Umbilical cord (tissue), 2 donors: ENCODE data around the gene RARS1. TPM values are rescaled to one million over a fixed set of nuclear protein-coding genes. Genes with fewer than 3 reads are reported as not detected.

Experiments used
- DNase-seq: peaks from one replicate; pipeline ENCODE4 v3.0.0-alpha.2; 2015; ENCODE audit warnings: low spot score
- total RNA-seq: library from RNA; depleted of rRNA; stranded (reverse); fragments of >200 nt; gene quantifications from one replicate; pipeline ENCODE4 v1.2.3, GENCODE V29; 2014; ENCODE audit warnings: low replicate concordance; ENCODE audit not compliant: insufficient read depth

The RARS1 gene
- total RNA-seq, 1 donor from 2014 or later, result 262 TPM

DNA sequence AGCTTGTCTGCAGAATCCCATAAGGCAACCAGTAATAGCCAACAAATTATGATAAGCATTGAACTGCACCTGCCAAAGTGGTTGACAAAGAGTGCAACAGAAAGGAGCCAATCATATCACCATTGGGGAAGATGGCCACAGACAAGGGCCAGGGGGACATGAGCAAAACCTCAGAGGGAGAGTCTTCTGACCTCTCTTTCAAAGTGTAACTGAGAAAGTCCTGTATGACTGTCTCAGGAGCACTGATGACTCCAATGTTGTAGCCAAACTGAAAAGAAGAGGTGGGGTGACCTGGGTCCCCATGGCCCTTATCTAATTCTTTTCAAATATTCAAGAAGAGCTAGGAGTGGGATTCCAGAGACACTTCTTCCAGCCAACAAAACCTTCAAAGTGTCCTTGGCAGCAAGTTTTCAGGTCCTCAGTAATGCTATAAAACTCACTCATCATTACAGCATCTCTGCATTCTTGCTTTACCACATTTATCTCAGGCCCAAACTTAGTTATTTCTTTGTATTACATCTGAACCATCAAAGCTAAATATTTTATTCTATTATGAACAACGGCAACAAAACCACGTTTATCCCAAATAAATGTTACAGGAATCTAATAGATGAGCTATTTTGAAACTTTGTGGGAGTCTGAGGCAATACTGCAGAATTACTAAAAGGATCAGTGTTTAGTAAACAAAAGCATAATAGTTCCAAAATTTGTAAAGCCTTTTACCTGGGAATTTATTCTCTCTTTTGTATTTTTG, 67.3 kb downstream of the RARS1 start:
- no peak for DNase-seq

GRCh38 chr5:168557389-168557788, 71.1 kb downstream of the RARS1 start:
- DNase-seq, result no peak

GRCh38 chr5:168562279-168562678, 76.0 kb downstream of the RARS1 start:
- no peak for DNase-seq

DNA sequence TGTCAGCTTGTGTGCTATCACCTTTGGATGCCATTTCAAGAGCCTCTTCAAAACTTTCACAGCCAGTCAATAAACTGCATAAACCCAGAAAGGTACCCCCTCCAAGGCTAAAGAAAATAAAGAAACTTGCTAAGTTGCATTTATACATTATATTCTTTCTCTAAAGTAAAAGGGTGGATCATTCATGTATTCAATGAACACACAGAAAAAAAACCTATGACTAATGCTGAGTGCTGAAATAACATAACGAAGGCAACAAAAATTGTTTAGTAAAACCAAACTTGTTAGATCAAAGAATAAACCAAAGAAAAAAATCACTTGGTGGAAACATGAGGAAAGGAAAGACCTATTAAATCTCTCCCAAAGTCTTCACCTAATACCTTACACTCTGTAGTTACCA, 77.7 kb downstream of the RARS1 start:
- no peak for DNase-seq

DNA sequence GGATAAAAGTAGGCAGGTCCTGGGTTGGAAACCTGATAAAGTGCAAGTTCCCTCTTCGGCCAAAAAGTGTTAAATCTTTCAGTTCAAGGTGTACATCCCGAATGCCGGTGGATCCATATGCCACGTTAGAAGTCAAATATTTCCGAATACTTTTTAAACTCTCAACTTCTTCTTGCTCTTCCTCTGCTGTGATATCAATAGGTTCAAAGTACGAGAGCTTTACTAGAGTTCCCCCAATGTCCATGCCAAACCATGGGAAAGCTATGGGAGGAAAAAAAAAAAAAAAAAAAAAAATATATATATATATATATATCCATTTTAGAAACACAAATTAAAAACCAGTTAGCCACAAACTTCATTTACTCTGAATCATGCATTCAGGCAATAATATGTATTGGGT, 82.5 kb downstream of the RARS1 start:
- DNase-seq, result no peak

Other genes with a start within 250 kb of the RARS1 start
- gene WWC1, start 194.8 kb upstream of the RARS1 start, total RNA-seq, result 1.2 TPM
- 1.9 TPM for gene FBLL1, start 42.8 kb downstream of the RARS1 start, total RNA-seq
- 75.1 TPM for gene PANK3, start 92.9 kb downstream of the RARS1 start, total RNA-seq